Activated CD4-positive, alpha-beta T cell treated with anti-CD3 and anti-CD28 coated beads for 4 hours (primary cell): ENCODE measurements around the gene ZBTB44.
"Not testable (repeated sequence)": the region's sequence is repeated elsewhere in the genome, so short reads cannot be mapped to it uniquely, and the experiment has no call there.

Experiments used
- DNase-seq, 2 donors: peaks; one replicate each; pipeline ENCODE4 v3.0.0-alpha.2; 2020

ZBTB44 gene

GRCh38 chr11:130194241-130195023 is 120.3 kb downstream of the ZBTB44 start:
- no peak for DNase-seq

DNA sequence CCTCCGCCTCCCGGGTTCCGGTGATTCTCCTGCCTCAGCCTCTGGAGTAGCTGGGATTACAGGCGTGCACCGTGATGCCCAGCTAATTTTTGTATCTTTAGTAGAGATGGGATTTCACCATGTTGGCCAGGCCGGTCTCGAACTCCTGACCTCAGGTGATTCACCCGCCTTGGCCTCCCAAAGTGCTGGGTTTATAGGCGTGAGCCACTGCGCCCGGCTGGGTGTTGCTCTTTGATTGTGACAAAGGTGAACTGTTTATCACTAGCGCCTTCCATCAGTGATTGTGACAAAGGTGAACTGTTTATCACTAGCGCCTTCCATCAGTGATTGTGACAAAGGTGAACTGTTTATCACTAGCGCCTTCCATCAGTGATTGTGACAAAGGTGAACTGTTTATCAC is 121.2 kb downstream of the ZBTB44 start:
- not testable (repeated sequence) for DNase-seq

DNA sequence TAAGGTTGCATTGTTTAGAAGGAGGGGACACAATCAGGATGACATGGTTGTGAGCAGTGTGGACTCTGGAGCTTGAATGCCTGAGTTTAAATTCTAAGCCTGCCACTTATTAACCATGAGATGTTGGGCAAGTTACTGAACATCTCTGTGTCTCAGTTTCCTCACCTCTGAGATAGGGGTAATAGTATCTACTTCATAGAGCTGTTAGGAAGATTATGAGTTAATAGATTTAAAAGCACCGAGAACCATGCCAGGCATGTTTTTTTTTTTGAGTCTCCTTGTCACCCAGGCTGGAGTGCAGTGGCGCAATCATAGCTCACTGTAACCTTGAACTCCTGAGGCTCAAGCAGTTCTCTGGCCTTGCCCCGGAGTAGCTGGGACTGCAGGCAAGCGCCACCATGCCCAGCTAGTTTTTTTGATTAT is 121.9 kb downstream of the ZBTB44 start:
- DNase-seq, result no peak

DNA sequence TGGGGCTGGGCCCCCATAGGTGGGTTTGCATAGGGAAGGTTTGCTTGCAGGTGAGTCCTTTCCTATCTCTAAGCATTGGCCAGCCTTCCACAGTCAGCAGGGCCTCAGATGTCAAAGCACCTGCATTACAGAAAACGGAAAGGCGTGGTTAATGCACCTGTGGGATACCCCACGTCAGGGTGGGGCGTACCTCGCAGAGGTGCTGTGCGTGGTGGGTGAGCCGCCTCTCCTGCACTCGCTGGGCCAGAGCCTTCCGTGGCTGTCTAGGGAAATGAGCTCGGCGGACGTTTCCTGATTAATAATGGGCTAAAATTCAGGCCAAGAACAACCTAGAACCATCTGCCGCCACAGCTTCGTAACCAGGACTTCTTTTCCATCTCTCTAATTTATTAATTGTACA is 122.8 kb downstream of the ZBTB44 start:
- DNase-seq, result no peak

GRCh38 chr11:130190371-130190881 is 124.3 kb downstream of the ZBTB44 start:
- DNase-seq, result no peak

- no peak for DNase-seq
Measured at GRCh38 chr11:130189492-130190210, 125.1 kb downstream of the ZBTB44 start.

- no peak for DNase-seq
Measured at GRCh38 chr11:130188585-130189347, 126.0 kb downstream of the ZBTB44 start.

DNA sequence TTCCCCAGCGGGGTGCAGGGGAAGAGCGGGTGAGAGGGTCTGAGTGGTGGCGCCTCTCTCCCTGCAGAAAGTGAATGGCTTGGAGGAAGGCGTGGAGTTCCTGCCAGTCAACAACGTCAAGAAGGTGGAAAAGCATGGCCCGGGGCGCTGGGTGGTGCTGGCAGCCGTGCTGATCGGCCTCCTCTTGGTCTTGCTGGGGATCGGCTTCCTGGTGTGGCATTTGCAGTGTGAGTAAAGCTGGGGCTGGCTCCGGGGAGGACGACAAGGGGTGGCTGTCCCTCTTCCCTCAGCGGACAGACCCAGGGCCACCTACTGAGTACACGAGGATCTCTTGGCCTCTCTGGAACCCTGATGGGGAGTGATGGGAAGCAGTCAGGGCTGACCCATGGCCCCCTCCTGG is 126.7 kb downstream of the ZBTB44 start:
- DNase-seq, result no peak

GRCh38 chr11:130187096-130187495 is 127.6 kb downstream of the ZBTB44 start:
- DNase-seq, result no peak

DNA sequence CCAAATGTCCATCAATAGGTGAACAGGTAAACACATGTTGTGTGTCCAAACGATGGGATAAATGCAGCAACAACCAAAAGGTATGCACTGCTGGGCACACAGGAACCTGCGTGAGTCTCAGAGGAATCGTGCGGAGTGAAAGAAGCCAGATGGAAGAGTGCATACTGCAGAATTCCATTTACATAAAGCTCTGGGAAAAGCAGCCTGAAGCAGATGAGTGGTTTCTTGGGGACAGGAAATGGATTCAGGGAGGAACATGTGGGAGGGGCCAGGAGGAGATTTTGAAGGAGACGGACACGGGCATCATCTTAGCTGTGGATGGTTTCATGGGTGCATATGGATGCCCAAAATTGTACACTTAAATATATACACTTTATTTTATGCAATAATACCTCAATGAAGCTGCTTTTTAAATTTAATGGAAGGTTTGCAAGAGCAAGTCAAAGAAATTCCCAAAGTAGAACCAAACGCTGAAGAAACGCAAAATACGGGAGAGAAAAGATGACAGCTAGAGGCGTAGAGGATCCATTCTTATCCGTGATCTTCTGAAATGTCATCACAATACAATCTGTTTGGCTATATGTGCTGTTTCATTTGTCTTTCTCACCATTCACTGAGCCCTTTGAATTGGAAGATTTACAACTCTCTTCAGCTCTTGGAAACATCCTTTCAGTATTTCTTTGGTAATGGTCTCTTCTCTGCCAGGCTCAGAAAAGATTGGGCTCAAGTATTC is 130.7 kb downstream of the ZBTB44 start:
- no peak for DNase-seq

DNA sequence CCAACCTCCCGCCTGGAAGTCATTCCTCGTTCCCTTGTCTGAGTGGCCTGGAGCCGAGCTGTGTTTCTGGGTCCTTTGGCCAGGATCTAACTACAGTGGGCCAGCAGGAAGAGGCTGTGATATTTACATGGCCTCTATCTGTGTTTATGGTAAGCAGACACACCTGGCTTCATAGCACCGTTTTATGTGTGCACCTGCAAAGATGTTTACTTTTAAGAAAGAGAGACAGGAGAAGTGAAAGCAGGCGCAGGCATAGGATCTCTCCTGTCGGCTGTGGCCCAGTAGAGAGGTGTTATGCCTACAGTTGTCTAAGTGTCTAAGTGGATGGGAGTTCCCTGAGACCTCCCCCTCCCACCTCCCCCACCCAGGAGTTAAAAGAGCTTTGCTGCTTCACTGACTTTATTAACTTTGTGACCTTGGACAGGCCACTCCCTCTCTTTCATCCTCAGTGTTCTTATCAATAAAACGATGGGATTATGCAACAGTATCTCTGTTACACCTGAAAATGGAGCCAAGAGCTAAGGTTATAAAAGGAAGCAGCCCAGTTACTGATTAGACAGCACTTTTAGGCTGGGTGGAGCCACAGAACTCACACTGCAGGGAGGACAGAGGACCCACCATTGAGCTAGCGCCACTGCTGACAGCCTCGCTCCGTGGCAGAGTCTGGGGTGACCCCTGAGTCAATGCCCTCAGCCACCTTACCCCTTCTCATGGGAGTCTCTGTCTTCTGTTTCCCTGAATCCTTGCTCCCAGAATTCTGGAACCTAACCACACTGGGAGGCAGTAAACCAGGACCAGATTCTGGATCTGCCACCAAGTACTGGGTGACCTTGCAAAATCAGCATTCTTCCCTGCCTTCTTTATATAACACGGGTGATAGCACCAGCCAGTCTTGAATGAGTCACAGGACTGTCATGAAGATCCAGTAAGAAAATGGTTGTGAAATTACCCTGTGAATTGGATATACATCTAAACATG is 133.1 kb downstream of the ZBTB44 start:
- no peak for DNase-seq

DNA sequence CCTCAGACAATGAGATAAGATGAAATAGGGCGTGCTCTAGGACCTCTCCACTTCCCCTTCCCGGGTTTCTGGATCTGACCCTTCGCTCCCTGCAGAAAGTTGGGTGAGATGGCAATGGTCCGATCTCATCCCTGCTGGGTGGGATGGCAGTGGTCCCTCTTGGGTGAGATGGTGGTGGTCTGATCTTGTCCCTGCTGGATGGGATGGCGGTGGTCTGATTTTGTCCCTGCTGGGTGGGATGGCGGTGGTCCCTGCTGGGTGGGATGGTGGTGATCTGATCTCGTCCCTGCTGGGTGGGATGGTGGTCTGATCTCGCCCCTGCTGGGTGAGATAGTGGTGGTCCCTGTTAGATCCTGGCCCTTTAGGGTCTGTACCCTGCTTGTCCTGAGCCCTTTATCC is 133.8 kb downstream of the ZBTB44 start:
- no peak for DNase-seq

DNA sequence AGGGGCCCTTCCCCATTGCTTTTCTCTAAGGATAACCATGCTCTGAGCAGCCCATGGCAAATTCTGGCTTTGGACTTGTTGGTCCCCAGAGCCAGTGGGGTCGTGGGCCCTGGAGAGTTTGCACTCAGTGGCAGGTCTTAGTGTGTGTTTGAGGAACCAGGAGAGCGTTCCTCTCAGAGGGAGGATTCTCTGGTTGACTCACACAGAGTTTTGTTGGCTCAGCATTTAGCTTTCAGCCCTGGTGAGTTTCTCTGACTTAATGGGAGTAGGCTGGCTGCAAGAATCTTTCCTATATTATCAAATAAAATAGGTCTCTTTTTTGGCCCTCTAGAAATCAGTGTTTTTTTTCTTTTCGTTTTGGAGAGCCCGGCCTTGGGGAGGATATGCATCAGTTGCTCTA is 134.2 kb downstream of the ZBTB44 start:
- DNase-seq, result no peak

- DNase-seq, result no peak
Measured at GRCh38 chr11:130179396-130180306, 135.1 kb downstream of the ZBTB44 start.

- no peak for DNase-seq
Measured at GRCh38 chr11:130178441-130179339, 136.0 kb downstream of the ZBTB44 start.

- no peak for DNase-seq
Measured at GRCh38 chr11:130177782-130178181, 136.9 kb downstream of the ZBTB44 start.
